Smooth muscle cell of the brain vasculature (primary cell): ENCODE measurements around the gene RARA.
A peak's percentile ranks its signal among the peaks of the same experiment; 100 is the strongest.

Experiments
- DNase-seq: peaks from one replicate; pipeline ENCODE4 v3.0.0-alpha.2; 2012; ENCODE audit warnings: low read depth, low spot score

RARA gene

GRCh38 chr17:40309031-40309948 lies at the start of gene RARA:
Gene RARA (plus strand): TSS chr17:40309180. CDS start chr17:40331219, 22,039 bp downstream.
- DNase-seq = no peak

GRCh38 chr17:40259505-40259904 lies 49.5 kb upstream of the RARA start:
- no peak for DNase-seq

GRCh38 chr17:40260528-40260927 lies 48.5 kb upstream of the RARA start:
- no peak for DNase-seq

- DNase-seq = no peak
Measured at GRCh38 chr17:40264458-40265185, 44.4 kb upstream of the RARA start.

- no peak for DNase-seq
Measured at GRCh38 chr17:40265337-40265736, 43.6 kb upstream of the RARA start.

GRCh38 chr17:40266882-40267281 lies 42.1 kb upstream of the RARA start:
- DNase-seq = no peak

- DNase-seq = no peak
Measured at GRCh38 chr17:40268141-40268712, 40.8 kb upstream of the RARA start.

GRCh38 chr17:40278414-40278813 lies 30.6 kb upstream of the RARA start:
- DNase-seq = no peak

- DNase-seq = no peak
Measured at GRCh38 chr17:40279402-40279801, 29.6 kb upstream of the RARA start.

GRCh38 chr17:40281663-40282062 lies 27.3 kb upstream of the RARA start:
- no peak for DNase-seq

GRCh38 chr17:40283662-40284061 lies 25.3 kb upstream of the RARA start:
- no peak for DNase-seq

- DNase-seq = no peak
Measured at GRCh38 chr17:40284085-40284713, 24.8 kb upstream of the RARA start.

- DNase-seq = no peak
Measured at GRCh38 chr17:40286473-40286872, 22.5 kb upstream of the RARA start.

- no peak for DNase-seq
Measured at GRCh38 chr17:40287159-40287493, 21.9 kb upstream of the RARA start.

GRCh38 chr17:40287494-40288369 lies 21.2 kb upstream of the RARA start, which contains the start of gene CDC6:
Gene CDC6 (plus strand): TSS chr17:40287879. CDS start chr17:40289421, 1,542 bp downstream.
- DNase-seq = peak; percentile 98

GRCh38 chr17:40290629-40291280 lies 18.2 kb upstream of the RARA start:
- no peak for DNase-seq

- no peak for DNase-seq
Measured at GRCh38 chr17:40291281-40291664, 17.7 kb upstream of the RARA start.

- DNase-seq = no peak
Measured at GRCh38 chr17:40293363-40293762, 15.6 kb upstream of the RARA start.

GRCh38 chr17:40295488-40296436 lies 13.2 kb upstream of the RARA start:
- DNase-seq = no peak
